Naive thymus-derived CD4-positive, alpha-beta T cell (primary cell): Measurements from ENCODE around the gene HSD11B2. TPM values are rescaled to one million over a fixed set of nuclear protein-coding genes. Genes with fewer than 3 reads are reported as not detected.

Source experiments
- ATAC-seq: fragments of 150-1000 bp; cut with Tn5 transposase; 2 replicates; pipeline ENCODE4 v1.10.0; 2021; ENCODE audit warnings: mild to moderate bottlenecking, moderate library complexity
- CTCF ChIA-PET: fragments of 350-600 bp; sonication (Branson Sonifier 250); formaldehyde crosslinking; loops from one replicate; lab custom pipeline; 2021; ENCODE audit warnings: antibody characterized with exemption; lab: Charles Lee
- POLR2A ChIA-PET: fragments of 350-600 bp; sonication (Branson Sonifier 250); formaldehyde crosslinking; loops from one replicate; lab custom pipeline; 2021; ENCODE audit warnings: antibody characterized with exemption, inconsistent platforms; lab: Charles Lee
- DNase-seq, 9 donors: peaks; one replicate each; pipeline versions ENCODE4 v3.0.0 to v3.0.0-alpha.2; 2020 to 2022; ENCODE audit warnings: mixed read lengths in 1 of 9
- H3K27ac ChIP-seq: one replicate; pipeline ENCODE4 v1.7.0; 2013; ENCODE audit warnings: mild to moderate bottlenecking, low read depth, low read length, moderate library complexity
- H3K27me3 ChIP-seq, 2 donors: one replicate each; pipeline ENCODE4 v1.7.0; 2013; ENCODE audit warnings: low read length in 2 of 2, mild to moderate bottlenecking in 2 of 2, moderate library complexity in 2 of 2; ENCODE audit not compliant: control insufficient read depth in 2 of 2, insufficient read depth in 2 of 2
- H3K36me3 ChIP-seq, 3 experiments: 1 replicate in 2 of 3; 2 replicates in 1 of 3; pipeline ENCODE4 v1.7.0; 2013; ENCODE audit warnings: low read length in 3 of 3, mild to moderate bottlenecking in 3 of 3, moderate library complexity in 1 of 3; ENCODE audit not compliant: insufficient read depth in 3 of 3, control insufficient read depth in 2 of 3
- H3K4me1 ChIP-seq, 2 donors: one replicate each; pipeline ENCODE4 v1.7.0; 2013; ENCODE audit warnings: low read length in 2 of 2, mild to moderate bottlenecking in 2 of 2, moderate library complexity in 1 of 2; ENCODE audit not compliant: control insufficient read depth in 2 of 2, insufficient read depth in 2 of 2
- H3K4me3 ChIP-seq: 2 replicates; pipeline ENCODE4 v1.7.0; 2013; ENCODE audit warnings: mild to moderate bottlenecking, low read length
- H3K9me3 ChIP-seq, 3 experiments: 1 replicate in 2 of 3; 2 replicates in 1 of 3; pipeline ENCODE4 v1.7.0; 2013; ENCODE audit warnings: low read length in 3 of 3; ENCODE audit not compliant: control insufficient read depth in 2 of 3
- H3K27ac Mint-ChIP-seq, 9 donors: one replicate each; pipeline ENCODE4 v1.8.0; 2020 to 2022; ENCODE audit warnings: mixed read lengths in 9 of 9, mild to moderate bottlenecking in 8 of 9, moderate library complexity in 5 of 9, inconsistent platforms in 2 of 9
- H3K27me3 Mint-ChIP-seq, 5 donors: one replicate each; pipeline ENCODE4 v1.8.0; 2021 to 2022; ENCODE audit warnings: mixed read lengths in 5 of 5, mild to moderate bottlenecking in 1 of 5
- H3K36me3 Mint-ChIP-seq, 5 donors: one replicate each; pipeline ENCODE4 v1.8.0; 2020 to 2022; ENCODE audit warnings: mixed read lengths in 5 of 5, mild to moderate bottlenecking in 3 of 5, inconsistent platforms in 1 of 5
- H3K4me1 Mint-ChIP-seq, 7 donors: one replicate each; pipeline ENCODE4 v1.8.0; 2020 to 2022; ENCODE audit warnings: mixed read lengths in 7 of 7, mild to moderate bottlenecking in 3 of 7, inconsistent platforms in 1 of 7
- H3K4me3 Mint-ChIP-seq, 10 donors: one replicate each; pipeline ENCODE4 v1.8.0; 2020 to 2022; ENCODE audit warnings: mild to moderate bottlenecking in 10 of 10, mixed read lengths in 10 of 10, moderate library complexity in 6 of 10, inconsistent platforms in 2 of 10
- H3K9me3 Mint-ChIP-seq, 11 donors: one replicate each; pipeline ENCODE4 v1.8.0; 2020 to 2022; ENCODE audit warnings: mixed read lengths in 11 of 11, mild to moderate bottlenecking in 4 of 11, inconsistent platforms in 1 of 11, moderate library complexity in 1 of 11
- intact Hi-C, 2 donors: fragments of 100-400 bp; cut with micrococcal nuclease; formaldehyde crosslinking; loops; one replicate each; pipeline ENCODE4 v1.15.1; 2023
- polyA plus RNA-seq, 2 donors: library from polyadenylated mRNA; unstranded; fragments of 300-500 nt; fragmentation: Illumina TruSeq; gene quantifications; one replicate each; pipeline ENCODE4 v1.2.3, GENCODE V29; 2021
- total RNA-seq, 6 experiments: library from RNA in 5 of 6; stranded (reverse) in 5 of 6; gene quantifications; 1 replicate in 5 of 6; 2 replicates in 1 of 6; pipeline ENCODE4 v1.2.3 and lab custom pipeline; 2021 to 2026

HSD11B2 gene
- total and polyA plus RNA-seq, 7 experiments from 2014 or later = 0.17 TPM; not detected in 6

DNA sequence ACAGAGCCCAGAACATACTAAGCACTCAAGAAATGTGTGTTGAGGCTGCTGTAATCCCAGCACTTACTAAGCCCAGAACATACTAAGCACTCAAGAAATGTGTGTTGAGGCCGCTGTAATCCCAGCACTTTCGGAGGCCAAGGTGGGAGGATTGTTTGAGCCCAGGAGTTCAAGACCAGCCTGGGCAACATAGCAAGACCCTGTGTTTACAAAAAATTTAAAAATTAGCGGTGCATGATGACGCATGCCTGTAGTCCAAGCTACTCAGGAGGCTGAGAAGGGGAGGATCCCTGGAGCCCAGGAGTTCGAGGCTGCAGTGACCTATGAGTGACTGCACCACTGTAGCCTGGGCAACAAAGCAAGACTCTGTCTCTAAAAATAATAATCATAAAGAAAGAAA, 7.9 kb upstream of the HSD11B2 start:
- H3K9me3 Mint-ChIP-seq = no peaks in the 10 kb centered on the region
- no peak for DNase-seq
- Histone ChIP-seq H3K27ac (no peak overlapping the region), H3K9me3 (no peaks in the 10 kb centered on the region), H3K27me3 (peaks cover 0 to 3% of the 10 kb centered on the region in 2 donors), H3K4me1 (no peaks in the 10 kb centered on the region), H3K4me3 (no peak overlapping the region), H3K36me3 (no peaks in the 10 kb centered on the region)
- POLR2A ChIA-PET = no interaction called here
- H3K4me3 Mint-ChIP-seq = no peak overlapping the region
- no peak overlapping the region for H3K27ac Mint-ChIP-seq
- H3K36me3 Mint-ChIP-seq = no peaks in the 10 kb centered on the region
- intact Hi-C loops = no loop called here
- CTCF ChIA-PET = interaction anchor here (0.6 kb wide), 1 partner anchor 91 kb away, joined by 3 read pairs; no protein-coding TSS in a partner anchor
- ATAC-seq = no peak
- no peaks in the 10 kb centered on the region for H3K4me1 Mint-ChIP-seq
- peaks cover 14 to 40% (median 27%) of the 10 kb centered on the region in 5 donors for H3K27me3 Mint-ChIP-seq

DNA sequence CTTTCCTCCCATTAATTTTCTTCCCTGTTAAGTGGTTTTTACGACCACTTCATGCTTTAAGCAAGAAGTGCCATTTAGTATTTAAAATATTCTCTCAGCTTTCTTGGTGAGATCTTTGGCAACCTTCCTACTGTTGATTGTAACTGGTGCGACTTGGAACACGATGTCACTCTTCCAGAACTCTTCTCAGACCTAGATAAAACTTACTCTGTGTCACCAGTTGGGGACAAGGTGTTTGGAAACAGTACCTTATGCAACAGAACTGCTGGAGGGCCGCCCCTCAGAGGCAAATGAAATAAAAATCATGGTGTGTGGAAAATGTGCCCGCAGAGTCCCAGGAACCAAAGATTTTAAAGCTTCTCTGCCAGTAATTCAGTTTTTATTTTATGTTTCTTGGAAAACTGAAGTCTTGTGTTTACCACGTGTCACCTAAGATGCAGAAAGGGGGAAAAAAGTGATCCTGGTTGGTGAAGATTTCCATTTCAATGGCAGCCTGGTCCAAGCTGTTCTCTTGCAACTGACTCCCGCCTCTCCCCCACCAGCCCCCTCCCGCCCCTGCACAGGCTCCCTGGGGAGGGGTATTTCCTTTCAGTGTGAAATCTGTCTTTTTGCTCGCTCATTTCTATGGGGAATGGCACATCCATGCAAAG, 7.2 kb upstream of the HSD11B2 start:
- no peaks in the 10 kb centered on the region for H3K36me3 ChIP-seq
- Mint-ChIP-seq H3K27ac (no peak overlapping the region), H3K36me3 (no peaks in the 10 kb centered on the region), H3K4me3 (no peak overlapping the region), H3K9me3 (no peaks in the 10 kb centered on the region), H3K4me1 (peaks cover 0 to 2% (median 0%) of the 10 kb centered on the region in 7 donors), H3K27me3 (peaks cover 16 to 41% (median 27%) of the 10 kb centered on the region in 5 donors)
- H3K4me3 ChIP-seq = no peak overlapping the region
- H3K27me3 ChIP-seq = peaks cover 4 to 6% of the 10 kb centered on the region in 2 donors
- no peak overlapping the region for H3K27ac ChIP-seq
- intact Hi-C loops = no loop called here
- H3K4me1 ChIP-seq = no peaks in the 10 kb centered on the region
- no peak for ATAC-seq
- CTCF ChIA-PET = interaction anchor here (0.6 kb wide), 1 partner anchor 90 kb away, joined by 3 read pairs; no protein-coding TSS in a partner anchor
- no peak for DNase-seq
- POLR2A ChIA-PET = no interaction called here
- no peaks in the 10 kb centered on the region for H3K9me3 ChIP-seq

DNA sequence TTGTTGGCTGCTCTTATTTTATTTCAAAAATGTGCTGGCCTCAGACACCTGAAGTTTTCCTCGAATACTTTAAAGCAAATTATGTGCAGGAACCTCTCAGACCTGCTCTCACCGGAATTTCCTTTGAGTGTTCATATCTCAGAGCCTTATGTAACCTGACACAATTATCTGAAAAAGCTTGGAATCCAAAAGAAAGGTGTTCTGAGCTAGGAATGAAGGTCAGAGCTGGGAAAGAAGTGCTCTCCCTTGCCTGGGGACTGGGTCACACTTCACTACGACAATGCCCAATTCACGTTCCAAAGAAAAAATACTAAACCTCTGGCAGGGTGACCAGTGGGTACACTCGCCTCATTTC, 6.7 kb upstream of the HSD11B2 start:
- intact Hi-C loops = no loop called here
- no peak for DNase-seq
- Mint-ChIP-seq H3K27me3 (peaks cover 21 to 45% (median 31%) of the 10 kb centered on the region in 5 donors), H3K27ac (no peak overlapping the region), H3K36me3 (no peaks in the 10 kb centered on the region), H3K4me3 (no peak overlapping the region), H3K4me1 (peaks cover 0 to 2% (median 0%) of the 10 kb centered on the region in 7 donors), H3K9me3 (peaks cover 0 to 1% (median 0%) of the 10 kb centered on the region in 11 donors)
- Histone ChIP-seq H3K9me3 (no peaks in the 10 kb centered on the region), H3K27me3 (peaks cover 6 to 8% of the 10 kb centered on the region in 2 donors), H3K4me1 (no peaks in the 10 kb centered on the region), H3K4me3 (no peak overlapping the region), H3K36me3 (no peaks in the 10 kb centered on the region), H3K27ac (no peak overlapping the region)
- no peak for ATAC-seq
- CTCF ChIA-PET = no interaction called here
- POLR2A ChIA-PET = no interaction called here

DNA sequence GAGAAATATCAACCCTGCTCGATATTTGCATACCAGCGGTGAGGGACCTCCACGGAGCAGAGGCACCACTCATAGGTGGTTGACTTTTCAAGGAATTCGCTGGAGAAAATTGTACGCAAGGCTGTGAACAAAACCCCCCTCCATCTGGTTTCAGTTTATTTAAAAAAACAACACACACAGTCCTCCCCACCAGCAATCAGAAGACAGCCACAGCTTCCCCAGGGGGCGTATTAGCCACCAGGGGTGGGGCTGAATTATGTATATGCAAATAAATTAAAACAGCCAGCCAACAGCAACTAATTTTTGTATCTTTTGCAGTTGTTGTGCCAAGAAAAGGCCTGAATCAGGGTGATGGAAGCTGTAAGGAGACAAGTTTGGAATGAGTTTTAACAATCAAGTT, 5.9 kb upstream of the HSD11B2 start:
- Histone ChIP-seq H3K27me3 (peaks cover 8 to 12% of the 10 kb centered on the region in 2 donors), H3K9me3 (no peaks in the 10 kb centered on the region), H3K4me1 (no peaks in the 10 kb centered on the region), H3K4me3 (no peak overlapping the region), H3K36me3 (no peaks in the 10 kb centered on the region), H3K27ac (no peak overlapping the region)
- Mint-ChIP-seq H3K9me3 (peaks cover 0 to 1% (median 0%) of the 10 kb centered on the region in 11 donors), H3K4me1 (peaks cover 0 to 4% (median 0%) of the 10 kb centered on the region in 7 donors), H3K36me3 (no peaks in the 10 kb centered on the region), H3K27ac (no peak overlapping the region), H3K27me3 (peaks cover 26 to 48% (median 32%) of the 10 kb centered on the region in 5 donors), H3K4me3 (no peak overlapping the region)
- no peak for ATAC-seq
- DNase-seq = no peak
- ChIA-PET POLR2A (no interaction called here), CTCF (no interaction called here)
- intact Hi-C loops = no loop called here

DNA sequence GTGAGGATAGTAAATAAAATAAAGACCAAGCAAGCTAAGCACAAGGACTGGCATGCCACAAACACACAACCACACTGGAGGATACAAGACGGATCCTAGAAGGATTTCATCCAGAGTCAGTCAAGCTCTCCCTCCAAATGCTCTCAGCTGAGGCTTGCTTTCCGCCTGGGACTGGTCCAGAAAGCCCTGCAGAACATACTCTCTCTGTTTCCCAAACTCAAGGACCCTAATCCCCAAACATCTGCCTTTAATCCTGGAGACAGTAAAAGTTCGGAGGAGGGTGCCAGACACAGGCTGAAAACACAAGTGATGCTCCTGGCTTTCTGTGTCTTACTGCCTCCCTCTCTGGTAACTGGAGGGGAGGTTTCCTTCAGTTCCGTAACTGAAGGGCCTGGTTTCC, 5.3 kb upstream of the HSD11B2 start:
- Histone ChIP-seq H3K27ac (no peak overlapping the region), H3K36me3 (no peaks in the 10 kb centered on the region), H3K9me3 (no peaks in the 10 kb centered on the region), H3K27me3 (peaks cover 8 to 12% of the 10 kb centered on the region in 2 donors), H3K4me1 (no peaks in the 10 kb centered on the region), H3K4me3 (no peak overlapping the region)
- H3K4me3 Mint-ChIP-seq = no peak overlapping the region
- ATAC-seq (no peak), DNase-seq (no peak)
- no peak overlapping the region for H3K27ac Mint-ChIP-seq
- peaks cover 0 to 1% (median 0%) of the 10 kb centered on the region in 11 donors for H3K9me3 Mint-ChIP-seq
- POLR2A ChIA-PET = no interaction called here
- peaks cover 0 to 5% (median 3%) of the 10 kb centered on the region in 7 donors for H3K4me1 Mint-ChIP-seq
- CTCF ChIA-PET = no interaction called here
- peaks cover 26 to 51% (median 35%) of the 10 kb centered on the region in 5 donors for H3K27me3 Mint-ChIP-seq
- H3K36me3 Mint-ChIP-seq = no peaks in the 10 kb centered on the region
- intact Hi-C loops = no loop called here

- H3K9me3 ChIP-seq = no peaks in the 10 kb centered on the region
- H3K27me3 Mint-ChIP-seq = peaks cover 26 to 51% (median 35%) of the 10 kb centered on the region in 5 donors
- no peak overlapping the region for H3K27ac Mint-ChIP-seq
- intact Hi-C loops = no loop called here
- no peak for ATAC-seq
- DNase-seq = no peak
- peaks cover 0 to 1% (median 0%) of the 10 kb centered on the region in 11 donors for H3K9me3 Mint-ChIP-seq
- ChIA-PET POLR2A (no interaction called here), CTCF (no interaction called here)
- peaks cover 8 to 12% of the 10 kb centered on the region in 2 donors for H3K27me3 ChIP-seq
- H3K4me1 ChIP-seq = no peaks in the 10 kb centered on the region
- H3K4me3 ChIP-seq = no peak overlapping the region
- no peak overlapping the region for H3K27ac ChIP-seq
- no peaks in the 10 kb centered on the region for H3K36me3 Mint-ChIP-seq
- no peak overlapping the region for H3K4me3 Mint-ChIP-seq
- no peaks in the 10 kb centered on the region for H3K36me3 ChIP-seq
- peaks cover 0 to 5% (median 3%) of the 10 kb centered on the region in 7 donors for H3K4me1 Mint-ChIP-seq
Measured at GRCh38 chr16:67426022-67426421, 4.9 kb upstream of the HSD11B2 start.

- H3K27me3 ChIP-seq = peaks cover 5 to 12% of the 10 kb centered on the region in 2 donors
- Mint-ChIP-seq H3K27me3 (peaks cover 26 to 57% (median 35%) of the 10 kb centered on the region in 5 donors), H3K4me3 (no peak overlapping the region), H3K9me3 (peaks cover 0 to 1% (median 0%) of the 10 kb centered on the region in 11 donors), H3K36me3 (no peaks in the 10 kb centered on the region), H3K27ac (peak overlapping the region in 2 of 9 donors; percentile 10 to 47), H3K4me1 (peaks cover 0 to 9% (median 4%) of the 10 kb centered on the region in 7 donors)
- no peaks in the 10 kb centered on the region for H3K36me3 ChIP-seq
- no peak overlapping the region for H3K4me3 ChIP-seq
- POLR2A ChIA-PET = no interaction called here
- DNase-seq (no peak), ATAC-seq (no peak)
- H3K4me1 ChIP-seq = peaks cover 0 to 5% of the 10 kb centered on the region in 2 donors
- intact Hi-C loops = no loop called here
- no peaks in the 10 kb centered on the region for H3K9me3 ChIP-seq
- CTCF ChIA-PET = interaction anchor here (0.7 kb wide), 1 partner anchor 290 kb away, joined by 3 read pairs; no protein-coding TSS in a partner anchor
- H3K27ac ChIP-seq = no peak overlapping the region
Measured at GRCh38 chr16:67426950-67427349, 4.0 kb upstream of the HSD11B2 start.
